ENCODE measurements around the gene EPS8L2. TPM values are rescaled to one million over a fixed set of nuclear protein-coding genes. Genes with fewer than 3 reads are reported as not detected.

The EPS8L2 gene
- total and polyA plus RNA-seq, 9 of the 15 experiments (the other 6 are each of a cell fraction or from before 2014, with no cell fraction given): 0.75 to 17.0 (median 3.7) TPM

GRCh38 chr11:727859-728748 lies 22.1 kb downstream of the EPS8L2 start (continued):
- TF ChIP-seq NONO (IDR thresholded peaks at IDR 0.05; ENCODE audit: low read depth in 2 of 2, low read length in 1 of 2): peak in 1 of 2 experiments; percentile 42; a peak in 1 of 4 replicates
- TF ChIP-seq NRF1 (conservative IDR thresholded peaks at IDR 0.05 in 1 of 2, IDR thresholded peaks at IDR 0.05 in 1 of 2): peak; percentile 62 to 75
- TF ChIP-seq ZNF347 (CRISPR knock-in tag; IDR thresholded peaks at IDR 0.05; ENCODE audit: low read depth): no peak
- peak; percentile 77 for TF ChIP-seq RBM22 (IDR thresholded peaks at IDR 0.05; ENCODE audit: low read depth, low read length, poor library complexity, severe bottlenecking)
- TF ChIP-seq NFE2 (IDR thresholded peaks at IDR 0.05; ENCODE audit: low read depth): peak; percentile 15
- TF ChIP-seq TOE1 (IDR thresholded peaks at IDR 0.05; ENCODE audit: borderline replicate concordance): peak; percentile 61; the same call in 1 of the 2 replicates
- no peak for TF ChIP-seq TOE1 (CRISPR knock-in tag; IDR thresholded peaks at IDR 0.05; ENCODE audit: borderline replicate concordance, low read depth)
- TF ChIP-seq ZNF324 (CRISPR knock-in tag; IDR thresholded peaks at IDR 0.05): no peak
- TF ChIP-seq NR1H2 (CRISPR knock-in tag; IDR thresholded peaks at IDR 0.05): peak; percentile 27; the same call in 1 of the 2 replicates
- TF ChIP-seq ATF6 (CRISPR knock-in tag; IDR thresholded peaks at IDR 0.05): no peak
- peak; percentile 70; the same call in 1 of the 2 replicates for TF ChIP-seq ARID2 (IDR thresholded peaks at IDR 0.05)
- no peak for TF ChIP-seq BCLAF1 (IDR thresholded peaks at IDR 0.05; ENCODE audit: borderline replicate concordance in 1 of 2, control insufficient read depth in 1 of 2, low read depth in 2 of 2, low read length in 1 of 2)
- TF ChIP-seq ZNF740 (CRISPR knock-in tag; IDR thresholded peaks at IDR 0.05): peak; percentile 95
- TF ChIP-seq ZNF740 (tag; IDR thresholded peaks at IDR 0.05): peak in 1 of 2 experiments; percentile 52; a peak in 1 of 4 replicates
- no peak for TF ChIP-seq ZNF354B (CRISPR knock-in tag; IDR thresholded peaks at IDR 0.05)
- peak; percentile 85; the same call in 1 of the 2 replicates for TF ChIP-seq MTA3 (IDR thresholded peaks at IDR 0.05; ENCODE audit: borderline replicate concordance)
- TF ChIP-seq CC2D1A (IDR thresholded peaks at IDR 0.05): peak; percentile 73
- peak; percentile 66 for TF ChIP-seq DPF2 (IDR thresholded peaks at IDR 0.05)
- TF ChIP-seq MNT (conservative IDR thresholded peaks at IDR 0.05): peak; percentile 65 to 82
